ENCODE results near the gene SORBS1.

GRCh38 chr10:95431900-95432342 is 129.2 kb downstream of the SORBS1 start:
- TF ChIP-seq CTCF (conservative IDR thresholded peaks at IDR 0.05; ENCODE audit: low read depth, low read length) (no peak), EZH2 (IDR thresholded peaks at IDR 0.05; ENCODE audit: borderline replicate concordance, low read depth, low read length, poor library complexity, severe bottlenecking) (no peak)

Data from A673 (cell line).